HEK293 (cell line): ENCODE data around the gene TAGLN.
A peak's percentile ranks its signal among the peaks of the same experiment; 100 is the strongest.

Experiments used
- CTCF ChIA-PET: fragments of 350-600 bp; formaldehyde crosslinking; extraction: SDS; loops from one replicate; lab custom pipeline; 2021; ENCODE audit warnings: antibody characterized with exemption; lab: Yijun Ruan, JAX
- POLR2A ChIA-PET: fragments of 300-600 bp; formaldehyde crosslinking; extraction: SDS; loops from one replicate; lab custom pipeline; 2020; ENCODE audit warnings: antibody characterized with exemption, inconsistent platforms; lab: Yijun Ruan, JAX
- H3K27ac ChIP-seq: fragments of 200-500 bp; sonication (Bioruptor generic); 2 replicates; pipeline ENCODE4 v1.5.1; 2014; ENCODE audit warnings: low read depth, low read length, control low read depth, inconsistent platforms; ENCODE audit errors: extremely low read depth
- H3K36me3 ChIP-seq, 2 experiments: fragments of 200-500 bp in 1 of 2; sonication (Bioruptor generic) in 1 of 2; 1 replicate in 1 of 2; 2 replicates in 1 of 2; pipeline ENCODE4 v1.5.1; 2014 to 2017; ENCODE audit warnings: inconsistent platforms in 2 of 2, low read length in 2 of 2; ENCODE audit not compliant: control insufficient read depth in 2 of 2, insufficient read depth in 1 of 2
- H3K4me1 ChIP-seq: fragments of 200-500 bp; sonication (Bioruptor generic); 2 replicates; pipeline ENCODE4 v1.5.1; 2014; ENCODE audit warnings: mild to moderate bottlenecking, low read length, inconsistent platforms; ENCODE audit not compliant: control insufficient read depth, insufficient read depth
- H3K4me3 ChIP-seq: 2 replicates; pipeline ENCODE4 v1.5.1; 2011; ENCODE audit warnings: low read depth, mild to moderate bottlenecking, control low read depth, low read length, moderate library complexity
- H3K9me3 ChIP-seq: fragments of 200-500 bp; sonication (Bioruptor generic); 2 replicates; pipeline ENCODE4 v1.5.1; 2014; ENCODE audit warnings: low read depth, low read length, inconsistent platforms; ENCODE audit not compliant: control insufficient read depth, insufficient read depth
- BCL11B ChIP-seq: fragments of 450-650 bp; formaldehyde crosslinking; IDR thresholded peaks from 2 replicates; pipeline ENCODE4 v1.5.1; 2016; ENCODE audit warnings: low read depth, missing biosample characterization, missing genetic modification characterization
- GLIS1 ChIP-seq: fragments of 450-650 bp; formaldehyde crosslinking; IDR thresholded peaks from 2 replicates; pipeline ENCODE4 v1.5.1; 2016; ENCODE audit warnings: missing biosample characterization, missing genetic modification characterization
- PRDM10 ChIP-seq: fragments of 450-650 bp; formaldehyde crosslinking; IDR thresholded peaks from 2 replicates; pipeline ENCODE4 v1.5.1; 2016; ENCODE audit warnings: missing biosample characterization, missing genetic modification characterization
- PRDM6 ChIP-seq: fragments of 450-650 bp; formaldehyde crosslinking; IDR thresholded peaks from 2 replicates; pipeline ENCODE4 v1.5.1; 2017; ENCODE audit warnings: missing biosample characterization, missing genetic modification characterization
- RBAK ChIP-seq: fragments of 450-650 bp; formaldehyde crosslinking; IDR thresholded peaks from 2 replicates; pipeline ENCODE4 v1.5.1; 2016; ENCODE audit warnings: missing biosample characterization, missing genetic modification characterization
- ZFP69B ChIP-seq: fragments of 450-650 bp; formaldehyde crosslinking; IDR thresholded peaks from 2 replicates; pipeline ENCODE4 v1.5.1; 2016; ENCODE audit warnings: missing biosample characterization, missing genetic modification characterization
- ZNF169 ChIP-seq: fragments of 450-650 bp; formaldehyde crosslinking; IDR thresholded peaks from 2 replicates; pipeline ENCODE4 v1.5.1; 2016; ENCODE audit warnings: missing biosample characterization, missing genetic modification characterization
- ZNF202 ChIP-seq: fragments of 450-650 bp; formaldehyde crosslinking; IDR thresholded peaks from 2 replicates; pipeline ENCODE4 v1.5.1; 2016; ENCODE audit warnings: missing biosample characterization, missing genetic modification characterization, borderline replicate concordance
- ZNF214 ChIP-seq: fragments of 450-650 bp; formaldehyde crosslinking; IDR thresholded peaks from 2 replicates; pipeline ENCODE4 v1.5.1; 2017; ENCODE audit warnings: missing biosample characterization, mild to moderate bottlenecking, missing genetic modification characterization, borderline replicate concordance
- ZNF311 ChIP-seq: fragments of 450-650 bp; formaldehyde crosslinking; IDR thresholded peaks from 2 replicates; pipeline ENCODE4 v1.5.1; 2017; ENCODE audit warnings: missing biosample characterization, missing genetic modification characterization, borderline replicate concordance
- ZNF324 ChIP-seq: fragments of 450-650 bp; formaldehyde crosslinking; IDR thresholded peaks from 2 replicates; pipeline ENCODE4 v1.5.1; 2016; ENCODE audit warnings: missing biosample characterization, missing genetic modification characterization
- ZNF529 ChIP-seq: fragments of 450-650 bp; formaldehyde crosslinking; IDR thresholded peaks from 2 replicates; pipeline ENCODE4 v1.5.1; 2017; ENCODE audit warnings: missing genetic modification characterization, missing biosample characterization; ENCODE audit not compliant: insufficient replicate concordance
- ZNF621 ChIP-seq: fragments of 450-650 bp; formaldehyde crosslinking; IDR thresholded peaks from 2 replicates; pipeline ENCODE4 v1.5.1; 2017; ENCODE audit warnings: missing biosample characterization, missing genetic modification characterization
- ZNF645 ChIP-seq: fragments of 450-650 bp; formaldehyde crosslinking; IDR thresholded peaks from 2 replicates; pipeline ENCODE4; 2016; ENCODE audit warnings: missing biosample characterization, missing genetic modification characterization
- ZNF747 ChIP-seq: fragments of 450-650 bp; formaldehyde crosslinking; IDR thresholded peaks from 2 replicates; pipeline ENCODE4 v1.5.1; 2016; ENCODE audit warnings: missing biosample characterization, missing genetic modification characterization

Gene TAGLN

GRCh38 chr11:117170210-117170609, 29.0 kb upstream of the TAGLN start:
- H3K4me3 ChIP-seq: no peak overlapping the region
- ChIA-PET POLR2A (interaction anchor here (0.6 to 0.9 kb wide), 3 partner anchors 25 to 72 kb away, joined by 3 read pairs; partner anchors contain the start of gene PAFAH1B2), CTCF (interaction anchor here (1.2 to 3.2 kb wide), 2 partner anchors 11 to 24 kb away, joined by 6 to 15 read pairs; no protein-coding TSS in a partner anchor)
- no peak overlapping the region for H3K27ac ChIP-seq
- peaks cover 23 to 61% of the 10 kb centered on the region in 2 experiments for H3K36me3 ChIP-seq
- TF ChIP-seq ZFP69B (tag by site-specific recombination) (no peak), ZNF311 (tag by site-specific recombination) (no peak), GLIS1 (tag by site-specific recombination) (no peak), ZNF214 (no peak), BCL11B (no peak), ZNF621 (tag by site-specific recombination) (no peak), ZNF202 (tag by site-specific recombination) (no peak), ZNF324 (tag by site-specific recombination) (no peak), ZNF747 (tag by site-specific recombination) (no peak), ZNF529 (tag by site-specific recombination) (no peak), ZNF169 (no peak), PRDM6 (tag by site-specific recombination) (no peak), ZNF645 (no peak)
- H3K4me1 ChIP-seq: no peaks in the 10 kb centered on the region
- no peaks in the 10 kb centered on the region for H3K9me3 ChIP-seq

GRCh38 chr11:117171007-117171403, 28.2 kb upstream of the TAGLN start:
- no peak overlapping the region for H3K4me3 ChIP-seq
- peaks cover 16 to 53% of the 10 kb centered on the region in 2 experiments for H3K36me3 ChIP-seq
- H3K27ac ChIP-seq: no peak overlapping the region

More at GRCh38 chr11:117171007-117171403, 28.2 kb upstream of the TAGLN start:
- POLR2A ChIA-PET: interaction anchor here (0.6 to 0.7 kb wide), 2 partner anchors 24 to 72 kb away, joined by 3 read pairs; no protein-coding TSS in a partner anchor
- H3K4me1 ChIP-seq: no peaks in the 10 kb centered on the region
- H3K9me3 ChIP-seq: no peaks in the 10 kb centered on the region
- TF ChIP-seq RBAK (tag by site-specific recombination): no peak
- peak; percentile 65; the same call in 1 of the 2 replicates for TF ChIP-seq PRDM10 (tag by site-specific recombination)
- CTCF ChIA-PET: interaction anchor here (3.2 kb wide), 1 partner anchor 10 kb away, joined by 15 read pairs; no protein-coding TSS in a partner anchor
